Inferior parietal cortex (tissue), 1 donor: Measurements from ENCODE around the gene APLP2.
"Not testable (repeated sequence)": the region's sequence is repeated elsewhere in the genome, so short reads cannot be mapped to it uniquely, and the experiment has no call there.

ENCODE experiments used
- DNase-seq: peaks from one replicate; pipeline ENCODE4 v3.0.0-alpha.2; 2016; ENCODE audit errors: extremely low spot score

Gene APLP2

GRCh38 chr11:130069659-130070108, at the start of gene APLP2:
Gene APLP2 (plus strand): TSS chr11:130069894. CDS start chr11:130069978, 84 bp downstream.
- DNase-seq, result peak; percentile 97

DNA sequence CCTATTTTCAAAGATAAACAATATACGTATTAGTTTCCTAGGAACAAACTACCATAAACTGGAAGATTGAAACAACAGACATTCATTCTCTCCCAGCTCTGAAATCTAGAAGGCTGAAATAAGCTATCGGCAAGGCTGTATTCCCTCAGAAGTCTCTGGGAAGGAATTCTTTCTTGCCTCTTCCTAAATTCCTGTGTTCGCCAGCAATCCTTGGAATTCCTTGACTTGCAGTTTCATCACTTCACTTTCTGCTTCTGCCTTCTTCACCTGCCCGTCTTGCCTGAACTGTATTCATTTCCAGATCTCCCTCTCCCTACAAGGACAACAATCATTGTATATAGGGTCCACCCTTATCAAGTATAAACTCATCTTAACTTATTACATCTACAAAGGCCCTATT, 49.4 kb upstream of the APLP2 start:
- no peak for DNase-seq

DNA sequence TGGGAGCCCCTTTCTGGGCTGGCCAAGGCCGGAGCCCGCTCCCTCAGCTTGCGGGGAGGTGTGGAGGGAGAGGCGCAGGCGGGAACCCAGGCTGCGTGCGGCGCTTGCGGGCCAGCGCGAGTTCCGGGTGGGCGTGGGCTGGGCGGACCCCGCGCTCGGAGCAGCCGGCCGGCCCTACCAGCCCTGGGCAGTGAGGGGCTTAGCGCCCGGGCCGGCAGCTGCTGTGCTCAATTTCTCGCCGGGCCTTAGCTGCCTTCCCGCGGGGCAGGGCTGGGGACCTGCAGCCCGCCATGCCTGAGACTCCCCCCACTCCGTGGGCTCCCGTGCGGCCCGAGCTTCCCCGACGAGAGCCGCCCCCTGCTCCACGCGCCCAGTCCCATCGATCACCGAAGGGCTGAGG, 48.1 kb upstream of the APLP2 start:
- DNase-seq, result not testable (repeated sequence)

DNA sequence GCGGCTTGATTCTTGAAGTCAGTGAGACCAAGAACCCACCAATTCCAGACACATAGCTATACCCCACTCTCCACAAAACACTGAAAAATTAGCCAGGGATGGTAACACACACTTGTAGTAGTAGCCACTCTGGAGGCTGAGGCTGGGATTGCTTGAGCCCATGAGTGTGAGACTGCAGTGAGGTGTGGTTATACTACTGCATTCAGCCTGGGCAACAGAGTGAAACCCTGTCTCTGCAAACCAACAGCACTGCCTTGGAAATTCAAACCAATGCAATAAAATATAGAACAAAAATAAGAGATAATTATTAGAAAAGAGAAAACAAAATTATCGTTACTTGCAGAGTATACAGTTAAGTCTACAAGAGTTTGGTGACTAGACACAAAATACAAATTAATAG, 46.9 kb upstream of the APLP2 start:
- no peak for DNase-seq

DNA sequence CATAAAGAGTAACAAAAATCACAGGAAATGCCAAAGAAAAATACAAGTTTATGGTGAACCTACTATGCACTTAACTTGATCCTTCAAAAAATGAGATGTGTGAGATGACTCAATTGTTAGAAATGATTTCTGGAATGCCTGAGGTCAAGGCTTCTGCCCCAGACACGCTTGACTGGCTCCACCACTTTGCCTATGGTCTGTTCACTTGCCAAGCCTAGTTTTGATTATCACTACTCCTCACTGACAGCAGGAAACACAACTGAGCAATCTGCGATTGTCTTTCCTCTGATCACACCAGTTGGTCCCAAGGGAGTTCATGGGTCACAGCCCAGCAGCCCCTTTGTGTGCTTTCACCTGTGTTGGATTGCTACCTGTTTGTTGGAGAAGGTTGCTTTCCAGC, 46.5 kb upstream of the APLP2 start:
- no peak for DNase-seq

GRCh38 chr11:130024361-130024760, 45.3 kb upstream of the APLP2 start:
- no peak for DNase-seq

- DNase-seq, result no peak
Observed at GRCh38 chr11:130025371-130025770, 44.3 kb upstream of the APLP2 start.

- DNase-seq, result no peak
Observed at GRCh38 chr11:130029137-130029536, 40.6 kb upstream of the APLP2 start.

GRCh38 chr11:130031056-130031455, 38.6 kb upstream of the APLP2 start:
- no peak for DNase-seq

- DNase-seq, result no peak
Observed at GRCh38 chr11:130031945-130032344, 37.7 kb upstream of the APLP2 start.

DNA sequence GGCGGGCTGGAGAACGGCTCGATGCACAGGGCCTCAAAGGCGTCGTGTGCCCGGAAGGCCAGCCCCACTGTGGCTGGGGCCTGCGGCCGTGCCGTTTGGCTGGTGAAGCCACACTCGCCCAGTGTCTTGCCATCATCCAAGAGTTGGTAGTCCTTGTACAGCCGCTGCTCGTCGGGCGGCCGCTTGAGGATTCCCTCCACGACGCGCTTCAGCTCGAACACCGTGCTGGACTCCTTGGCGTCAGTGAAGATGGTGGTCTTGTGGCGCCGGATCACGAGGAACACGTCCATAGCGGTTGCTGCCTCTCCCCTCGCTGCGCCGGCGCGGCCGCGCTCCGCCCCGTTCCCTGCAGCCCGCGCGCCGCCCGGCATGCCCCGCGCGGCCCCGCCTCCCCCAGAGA, 36.8 kb upstream of the APLP2 start:
- DNase-seq, result no peak

DNA sequence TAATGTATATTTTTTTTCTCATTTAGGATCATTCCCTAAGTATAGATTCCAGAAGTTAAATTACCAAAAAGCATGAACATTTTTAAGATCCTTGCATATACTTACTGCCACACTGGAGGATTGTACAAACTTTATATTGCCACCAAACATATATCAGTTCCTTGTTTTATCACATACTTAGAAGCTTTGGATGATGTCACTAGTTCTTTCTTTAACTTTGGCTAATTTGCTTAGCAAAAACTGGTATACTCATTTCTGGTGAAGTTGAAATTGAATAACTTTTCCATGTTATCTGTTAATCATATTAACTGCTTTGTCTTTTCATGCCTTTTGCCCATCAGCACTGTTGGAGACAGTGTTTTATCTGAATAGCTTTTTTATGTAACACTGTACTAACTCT, 35.5 kb upstream of the APLP2 start:
- no peak for DNase-seq

DNA sequence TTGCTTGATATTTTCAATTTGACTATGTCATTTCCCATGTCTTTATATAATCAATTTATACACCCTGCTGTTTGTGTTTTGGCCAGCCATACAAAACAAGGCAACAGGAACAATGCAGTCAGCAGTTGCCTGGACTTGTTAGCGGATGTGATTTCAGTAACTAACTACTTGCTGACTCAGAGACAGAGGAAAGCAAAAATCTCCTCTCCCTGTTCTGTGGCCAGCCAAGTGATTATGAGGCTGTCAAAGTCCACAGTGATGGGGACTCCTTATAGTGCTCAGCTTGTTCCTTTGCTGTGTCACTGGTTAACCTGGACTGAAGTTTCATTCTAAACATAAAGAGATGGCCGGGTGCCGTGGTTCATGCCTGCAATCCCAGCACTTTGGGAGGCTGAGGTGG, 32.6 kb upstream of the APLP2 start:
- no peak for DNase-seq

DNA sequence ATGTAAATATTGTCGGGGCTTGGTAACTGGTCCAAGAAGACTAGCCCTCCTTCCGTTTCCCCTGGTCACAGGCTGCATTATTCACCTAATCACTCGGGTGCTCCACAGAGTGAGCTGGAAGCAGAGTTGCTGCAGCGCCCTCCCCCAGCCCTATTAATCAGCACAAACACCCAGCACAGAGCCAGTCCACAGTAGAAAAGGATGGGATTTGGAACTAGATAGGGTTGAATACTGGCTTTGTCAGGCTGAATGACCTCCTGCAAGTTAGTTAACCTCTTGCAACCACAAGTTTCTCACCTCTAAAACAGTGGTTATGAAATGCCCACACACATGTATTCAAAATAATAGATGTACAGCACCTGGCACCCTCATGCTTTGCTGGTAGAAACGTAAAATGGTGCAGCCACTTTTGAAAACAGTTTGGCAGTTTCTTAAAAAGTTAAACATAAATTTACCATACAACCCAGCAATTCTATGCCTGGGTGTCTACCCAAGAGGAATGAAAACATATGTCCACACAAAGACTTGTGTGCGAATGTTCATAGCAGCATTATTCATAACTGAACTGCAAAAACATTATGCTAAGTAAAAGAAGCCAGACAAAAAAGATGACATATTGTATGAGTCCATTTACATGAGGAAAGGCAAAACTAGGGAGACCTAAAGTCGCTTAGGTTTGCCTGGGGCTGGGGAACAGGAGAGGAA, 31.7 kb upstream of the APLP2 start:
- no peak for DNase-seq

DNA sequence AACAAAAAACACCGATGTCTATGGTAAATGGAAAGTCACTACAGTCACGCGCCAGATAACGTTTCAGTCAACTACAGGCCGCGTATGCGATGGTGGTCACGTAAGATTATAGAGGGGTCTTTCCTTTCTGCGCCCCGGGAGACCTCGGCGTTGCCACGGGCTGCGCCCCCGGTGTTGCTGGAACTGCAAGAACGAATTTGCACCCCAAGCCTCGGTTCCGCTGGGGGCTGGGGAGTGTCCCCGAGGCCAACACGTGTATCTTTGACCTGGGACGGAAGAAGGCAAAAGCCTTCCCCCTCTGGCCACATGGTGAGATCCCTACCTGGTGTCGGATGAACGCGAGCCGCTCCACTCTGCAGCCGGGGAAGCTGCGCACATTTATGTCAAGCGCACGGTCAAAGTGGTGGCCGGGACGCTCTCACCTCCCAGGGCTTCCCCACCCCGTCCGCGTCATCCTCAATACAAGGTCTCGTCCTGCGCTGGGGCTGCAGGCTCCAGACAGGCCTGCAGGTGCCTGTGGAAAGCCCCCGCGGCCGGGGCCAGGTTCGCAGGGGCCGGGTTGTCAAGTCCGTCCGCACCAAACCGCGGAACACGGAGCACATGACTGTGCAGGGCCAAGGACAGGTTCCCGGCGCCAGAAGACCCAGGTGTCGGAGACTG, 29.3 kb upstream of the APLP2 start:
- DNase-seq, result no peak

DNA sequence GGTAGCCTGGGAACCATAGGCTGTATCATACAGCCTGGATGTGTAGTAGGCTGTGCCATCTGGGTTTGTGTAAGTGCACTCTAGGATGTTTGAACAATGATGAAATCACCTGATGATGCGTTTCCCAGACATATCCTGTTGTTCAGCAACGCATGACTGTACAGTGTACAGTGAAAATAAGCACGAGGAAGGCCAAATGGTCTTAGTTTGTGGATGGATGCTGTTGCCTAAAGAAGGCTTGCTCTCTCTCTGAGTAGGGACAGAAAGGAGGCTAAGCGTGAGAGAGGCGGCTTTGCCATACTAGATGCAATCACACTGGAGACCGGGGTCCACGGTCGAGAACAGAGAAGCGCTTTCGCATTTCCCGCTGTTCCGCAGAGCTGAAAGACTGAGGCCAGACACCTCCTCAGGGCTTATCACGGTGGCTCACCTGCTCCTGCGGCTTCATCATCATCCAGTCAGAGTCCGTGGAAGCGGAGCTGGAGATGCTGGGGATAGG, 27.6 kb upstream of the APLP2 start:
- DNase-seq, result no peak

- no peak for DNase-seq
Observed at GRCh38 chr11:130043575-130043974, 26.1 kb upstream of the APLP2 start.

GRCh38 chr11:130047141-130047540, 22.6 kb upstream of the APLP2 start:
- no peak for DNase-seq

- DNase-seq, result no peak
Observed at GRCh38 chr11:130049328-130049771, 20.3 kb upstream of the APLP2 start.

DNA sequence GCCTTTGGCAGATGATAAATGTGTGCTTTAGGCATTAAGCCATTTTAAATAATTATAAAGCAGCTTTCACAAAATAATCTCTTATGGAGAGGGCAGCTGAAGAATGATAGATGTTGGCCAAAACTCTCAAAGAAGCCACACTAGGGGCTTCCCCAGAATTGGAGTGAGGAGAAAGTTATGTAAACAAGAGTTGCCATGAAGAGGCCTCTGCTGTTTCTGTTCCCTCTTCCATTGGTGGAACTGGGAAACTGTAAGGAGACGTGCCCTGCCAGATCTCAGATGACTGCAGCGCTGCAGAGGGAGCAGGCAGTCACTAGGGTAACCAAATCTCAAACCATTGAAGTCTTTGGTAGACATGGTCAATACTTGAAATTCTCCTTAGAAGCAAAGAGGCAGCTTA, 19.4 kb upstream of the APLP2 start:
- DNase-seq, result no peak

- DNase-seq, result no peak
Observed at GRCh38 chr11:130051082-130051481, 18.6 kb upstream of the APLP2 start.

DNA sequence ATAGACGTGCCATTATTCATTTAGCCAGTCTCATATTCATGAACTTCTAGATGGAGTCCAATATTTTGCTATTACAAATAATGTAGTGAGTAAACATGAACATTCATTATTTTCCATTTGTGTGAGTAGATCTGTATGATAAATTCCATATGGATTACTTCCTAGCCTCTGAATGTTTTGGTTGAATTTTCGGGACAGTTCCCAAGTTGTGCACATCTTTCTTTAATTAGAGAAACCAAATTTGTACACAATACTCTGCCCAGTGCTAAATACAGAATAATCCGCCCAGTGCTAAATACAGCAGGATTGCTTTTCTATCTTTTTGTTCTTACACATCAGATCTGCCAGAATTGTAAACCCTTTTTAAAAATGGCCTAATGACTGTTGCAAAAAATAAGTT, 17.1 kb upstream of the APLP2 start:
- DNase-seq, result no peak

GRCh38 chr11:130054966-130055365, 14.7 kb upstream of the APLP2 start:
- DNase-seq, result no peak
